SU-DHL-6 (cell line): Measurements from ENCODE around the gene APBA3.

Experiments
- H2AFZ ChIP-seq: fragments of 200-600 bp; sonication (generic); 2 replicates; pipeline ENCODE4 v1.6.1; 2014; ENCODE audit warnings: low read depth, mild to moderate bottlenecking, moderate library complexity, mixed read lengths, antibody characterized with exemption, low read length; ENCODE audit not compliant: severe bottlenecking
- H3F3A ChIP-seq: fragments of 200-600 bp; shearing (Covaris generic); 2 replicates; pipeline ENCODE4 v1.6.0; 2016; ENCODE audit warnings: antibody characterized with exemption, mild to moderate bottlenecking; ENCODE audit not compliant: insufficient read depth
- H3K27ac ChIP-seq: fragments of 200-600 bp; sonication (generic); 2 replicates; pipeline ENCODE4 v1.5.1; 2016; ENCODE audit warnings: low read depth, mild to moderate bottlenecking, low read length, moderate library complexity, mixed read lengths
- H3K27me3 ChIP-seq: fragments of 200-600 bp; sonication (generic), shearing (Covaris generic); 2 replicates; pipeline ENCODE4 v1.6.0; 2014; ENCODE audit warnings: mild to moderate bottlenecking, low read length
- H3K36me3 ChIP-seq: fragments of 200-600 bp; sonication (generic); 2 replicates; pipeline ENCODE4 v1.6.1; 2014; ENCODE audit warnings: mild to moderate bottlenecking, low read length, mixed read lengths
- H3K4me2 ChIP-seq: fragments of 300-600, 200-600 bp; shearing (Covaris generic), sonication (generic); 2 replicates; pipeline ENCODE4 v1.6.0; 2014; ENCODE audit warnings: low read length, low read depth, mild to moderate bottlenecking; ENCODE audit not compliant: poor library complexity, severe bottlenecking
- H3K4me3 ChIP-seq: fragments of 200-600 bp; sonication (generic); 2 replicates; pipeline ENCODE4 v1.5.1; 2014; ENCODE audit warnings: antibody characterized with exemption, low read length, mild to moderate bottlenecking, mixed read lengths; ENCODE audit not compliant: insufficient read depth, poor library complexity, severe bottlenecking
- H3K79me2 ChIP-seq: fragments of 200-600 bp; sonication (generic); 2 replicates; pipeline ENCODE4 v1.6.1; 2014; ENCODE audit warnings: mild to moderate bottlenecking, low read length, moderate library complexity; ENCODE audit not compliant: insufficient read depth
- H3K9ac ChIP-seq: fragments of 200-600 bp; sonication (generic); 2 replicates; pipeline ENCODE4 v1.7.0; 2014; ENCODE audit warnings: mild to moderate bottlenecking, low read length
- H3K9me2 ChIP-seq: fragments of 200-600 bp; sonication (generic); replicated peaks from 2 replicates; pipeline ENCODE4 v1.6.1; 2014; ENCODE audit warnings: low read length; ENCODE audit not compliant: insufficient read depth
- H3K9me3 ChIP-seq: fragments of 200-600 bp; sonication (generic); 2 replicates; pipeline ENCODE4 v1.6.1; 2014; ENCODE audit warnings: low read length, mixed read lengths; ENCODE audit not compliant: insufficient read depth
- H4K20me1 ChIP-seq: fragments of 200-600 bp; sonication (generic); 2 replicates; pipeline ENCODE4 v1.6.1; 2014; ENCODE audit warnings: low read depth, mild to moderate bottlenecking, antibody characterized with exemption, low read length, moderate library complexity, mixed read lengths
- CTCF ChIP-seq: fragments of 200-600 bp; sonication (generic); IDR thresholded peaks from one replicate; pipeline ENCODE4 v1.5.1; 2017; ENCODE audit warnings: antibody characterized with exemption, mild to moderate bottlenecking, low read length, moderate library complexity; ENCODE audit not compliant: insufficient read depth, poor library complexity, severe bottlenecking
- EZH2phosphoT487 ChIP-seq: fragments of 200-600 bp; sonication (generic), shearing (Covaris generic); conservative IDR thresholded peaks from 2 replicates; pipeline ENCODE4 v1.6.1; 2018; ENCODE audit warnings: mild to moderate bottlenecking, antibody characterized with exemption, low read length, moderate library complexity, mixed read lengths

APBA3 gene

GRCh38 chr19:3790941-3791340 lies 29.4 kb upstream of the APBA3 start:
- Histone ChIP-seq H4K20me1 (no peaks in the 10 kb centered on the region), H3K27me3 (no peaks in the 10 kb centered on the region), H3K79me2 (no peaks in the 10 kb centered on the region), H3K27ac (no peak overlapping the region), H2AFZ (no peak overlapping the region), H3K4me3 (no peak overlapping the region), H3F3A (no peaks in the 10 kb centered on the region), H3K4me2 (no peak overlapping the region), H3K9ac (no peak overlapping the region), H3K9me3 (no peaks in the 10 kb centered on the region), H3K36me3 (no peaks in the 10 kb centered on the region), H3K9me2 (no peaks in the 10 kb centered on the region)
- TF ChIP-seq CTCF = no peak
- TF ChIP-seq EZH2phosphoT487 = no peak

DNA sequence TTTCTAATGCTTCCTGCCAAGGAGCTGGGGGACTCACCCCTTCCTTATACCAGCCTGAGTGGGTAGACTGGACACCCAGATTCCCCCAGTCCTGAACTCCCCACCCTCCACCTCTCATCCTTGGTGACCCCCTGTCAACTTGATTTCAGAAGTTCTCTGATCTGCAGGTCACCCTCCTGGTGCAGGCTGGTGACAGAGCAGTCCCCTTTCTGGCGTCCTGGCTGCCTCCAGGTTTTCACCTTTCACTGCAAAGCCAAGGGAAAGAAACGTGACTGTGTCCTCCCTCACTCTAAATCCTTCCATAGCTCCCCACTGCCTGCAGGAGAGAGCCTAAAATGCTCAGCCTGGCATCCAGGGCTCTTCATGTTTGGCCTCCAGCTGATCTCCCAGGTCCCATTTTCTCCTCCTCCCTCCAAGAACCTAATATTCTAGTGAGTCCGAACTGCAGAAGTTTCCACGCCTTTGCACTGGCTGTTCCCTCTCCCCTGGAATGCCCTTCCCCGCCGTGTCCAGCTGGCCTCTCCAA lies 28.8 kb upstream of the APBA3 start:
- H3K4me3 ChIP-seq = no peak overlapping the region
- H3K27ac ChIP-seq = no peak overlapping the region
- TF ChIP-seq EZH2phosphoT487 (no peak), CTCF (no peak)
- no peaks in the 10 kb centered on the region for H3K9me2 ChIP-seq
- no peaks in the 10 kb centered on the region for H3K27me3 ChIP-seq
- no peaks in the 10 kb centered on the region for H3F3A ChIP-seq
- H2AFZ ChIP-seq = no peak overlapping the region
- no peaks in the 10 kb centered on the region for H3K79me2 ChIP-seq
- H4K20me1 ChIP-seq = no peaks in the 10 kb centered on the region
- no peaks in the 10 kb centered on the region for H3K36me3 ChIP-seq
- H3K9me3 ChIP-seq = no peaks in the 10 kb centered on the region
- no peak overlapping the region for H3K4me2 ChIP-seq
- H3K9ac ChIP-seq = no peak overlapping the region

DNA sequence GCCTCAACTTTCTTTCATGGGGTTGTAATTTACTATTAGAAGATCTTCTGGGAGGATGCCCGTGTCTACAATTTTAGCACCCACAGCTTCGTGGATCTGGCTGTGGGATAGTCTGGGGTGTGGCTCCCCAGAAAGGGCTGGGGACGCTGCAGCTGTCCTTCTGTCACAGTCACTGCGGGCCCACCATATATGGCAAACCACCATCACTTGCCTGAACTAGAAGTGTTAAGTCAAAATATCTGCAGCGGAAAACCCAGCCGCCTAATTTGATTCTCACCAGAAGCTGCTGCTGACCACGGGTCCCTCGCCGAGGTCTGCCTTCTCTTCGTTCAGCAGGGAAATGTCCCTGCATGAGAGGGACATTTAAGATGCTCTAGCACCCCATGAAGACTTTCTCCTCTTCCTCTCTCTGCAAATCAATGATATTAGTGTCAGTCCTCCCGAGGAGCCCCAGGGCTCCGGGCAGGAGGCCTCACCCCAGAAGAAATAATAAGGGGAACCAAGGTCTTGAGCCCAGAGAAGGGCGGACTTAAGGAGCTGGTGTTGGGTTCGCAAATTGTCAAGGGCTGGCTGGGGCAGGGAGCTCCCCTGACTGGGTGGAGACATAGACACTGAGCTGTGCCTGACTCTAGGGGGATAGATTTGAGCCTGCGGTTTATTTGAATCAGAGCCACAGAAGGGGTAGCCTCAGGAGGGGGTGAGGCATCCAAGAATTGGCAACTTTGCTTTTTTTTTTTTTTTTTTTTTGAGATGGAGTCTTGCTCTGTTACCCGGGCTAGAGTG lies 27.7 kb upstream of the APBA3 start:
- no peak for TF ChIP-seq EZH2phosphoT487
- TF ChIP-seq CTCF = no peak
- Histone ChIP-seq H3K4me3 (no peak overlapping the region), H3F3A (no peaks in the 10 kb centered on the region), H2AFZ (no peak overlapping the region), H3K36me3 (no peaks in the 10 kb centered on the region), H3K27ac (no peak overlapping the region), H3K4me2 (no peak overlapping the region), H3K9me2 (no peaks in the 10 kb centered on the region), H4K20me1 (no peaks in the 10 kb centered on the region), H3K9me3 (no peaks in the 10 kb centered on the region), H3K27me3 (no peaks in the 10 kb centered on the region), H3K79me2 (no peaks in the 10 kb centered on the region), H3K9ac (no peak overlapping the region)
